Measurements from ENCODE around the gene IL1RAPL1.

The IL1RAPL1 gene

DNA sequence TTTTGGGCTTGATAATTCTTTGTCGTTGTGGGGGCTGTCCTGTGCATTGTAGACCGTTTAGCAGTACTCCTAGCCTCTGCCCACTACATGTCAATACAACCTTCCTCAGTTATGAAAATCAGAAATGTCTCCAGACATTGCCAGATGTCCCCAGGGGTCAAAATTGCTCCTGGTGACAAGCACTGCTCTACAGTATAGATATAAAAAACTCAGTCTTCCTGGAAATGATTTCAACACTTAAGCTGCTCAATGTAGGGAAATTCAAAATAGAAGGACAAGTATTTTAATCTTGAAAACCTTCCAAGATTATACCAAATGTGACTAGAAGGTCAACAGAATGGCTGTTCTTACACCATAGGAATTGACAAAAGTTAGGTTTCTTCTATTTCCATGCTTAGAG lies 1339.4 kb downstream of the IL1RAPL1 start:
- no peak for TF ChIP-seq CTCF (conservative IDR thresholded peaks at IDR 0.05; ENCODE audit: low read length)
- no peak for DNase-seq (ENCODE audit: low read depth)
- no peak overlapping the region for H3K4me3 ChIP-seq (ENCODE audit: low read length)

- H3K4me3 ChIP-seq (ENCODE audit: low read length) = no peak overlapping the region
- TF ChIP-seq CTCF (conservative IDR thresholded peaks at IDR 0.05; ENCODE audit: low read length) = no peak
These were observed 1348.2 kb downstream of the IL1RAPL1 start for GRCh38 chrX:29935455-29935854.

DNA sequence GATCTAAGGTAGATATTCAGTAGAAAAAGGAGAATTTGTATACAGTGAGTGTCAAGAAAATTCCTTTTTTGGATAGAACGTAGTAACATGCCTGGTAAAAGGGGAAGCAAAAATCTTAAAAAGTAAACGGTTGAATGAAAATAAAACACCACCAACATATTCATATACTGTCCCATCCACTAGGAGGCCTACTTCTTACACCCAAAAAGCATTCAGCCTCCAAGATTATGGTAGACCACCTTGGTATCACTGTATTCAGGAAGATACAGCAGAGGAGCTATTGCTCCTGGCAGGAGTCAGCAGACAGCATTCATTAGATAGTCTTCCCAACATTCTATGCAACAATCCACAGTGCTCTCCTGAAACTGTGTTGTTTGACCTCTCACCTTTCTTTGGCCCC lies 1353.5 kb downstream of the IL1RAPL1 start:
- H3K4me3 ChIP-seq (ENCODE audit: low read length) = no peak overlapping the region
- TF ChIP-seq CTCF (conservative IDR thresholded peaks at IDR 0.05; ENCODE audit: low read length) = no peak
- DNase-seq (ENCODE audit: low read depth) = no peak

More at GRCh38 chrX:29935455-29935854, 1348.2 kb downstream of the IL1RAPL1 start:
- no peak for DNase-seq (ENCODE audit: low read depth)

- no peak for DNase-seq (ENCODE audit: low read depth)
- TF ChIP-seq CTCF (conservative IDR thresholded peaks at IDR 0.05; ENCODE audit: low read length) = no peak
- H3K4me3 ChIP-seq (ENCODE audit: low read length) = no peak overlapping the region
These were observed 1354.0 kb downstream of the IL1RAPL1 start for GRCh38 chrX:29941287-29941686.

DNA sequence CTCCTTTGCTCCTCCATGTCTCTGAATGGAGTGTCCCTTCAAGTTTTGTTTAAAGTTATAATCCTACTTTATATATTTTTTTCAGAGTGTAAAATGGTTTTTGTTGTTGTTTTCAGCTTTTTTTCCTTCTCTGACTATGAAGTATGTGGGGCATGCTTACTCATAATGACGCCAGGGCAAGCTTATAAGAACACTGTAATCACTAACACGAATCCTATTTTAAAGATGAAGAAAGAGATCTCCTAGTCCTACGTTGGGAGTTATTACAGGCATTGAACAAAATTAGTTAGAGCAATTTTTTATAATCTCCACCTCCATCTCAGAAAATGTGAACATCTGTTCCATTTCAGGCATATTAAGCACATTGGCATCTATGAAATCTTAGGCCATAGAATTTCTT lies 1360.0 kb downstream of the IL1RAPL1 start:
- no peak overlapping the region for H3K4me3 ChIP-seq (ENCODE audit: low read length)
- no peak for DNase-seq (ENCODE audit: low read depth)
- TF ChIP-seq CTCF (conservative IDR thresholded peaks at IDR 0.05; ENCODE audit: low read length) = no peak

- TF ChIP-seq CTCF (conservative IDR thresholded peaks at IDR 0.05; ENCODE audit: low read length) = no peak
- H3K4me3 ChIP-seq (ENCODE audit: low read length) = no peak overlapping the region
- DNase-seq (ENCODE audit: low read depth) = no peak
These were observed 1361.4 kb downstream of the IL1RAPL1 start for GRCh38 chrX:29948653-29949052.

- H3K4me3 ChIP-seq (ENCODE audit: low read length) = no peak overlapping the region
- DNase-seq (ENCODE audit: low read depth) = no peak
- no peak for TF ChIP-seq CTCF (conservative IDR thresholded peaks at IDR 0.05; ENCODE audit: low read length)
These were observed 1364.8 kb downstream of the IL1RAPL1 start for GRCh38 chrX:29952016-29952415.

Data from AG10803 (cell line).